Mammary epithelial cell (primary cell): Measurements from ENCODE around the gene WDR89.

Source experiments
- EZH2 ChIP-seq: IDR thresholded peaks from 2 replicates; pipeline ENCODE4 v1.6.1; 2012; ENCODE audit warnings: low read length, inconsistent platforms, borderline replicate concordance
- TF ChIP-seq, protein P1 (sequence below), 2 donors: IDR thresholded peaks in 1 of 2; conservative IDR thresholded peaks in 1 of 2; 2 replicates each; pipeline ENCODE4 v1.5.1; 2011 to 2012; ENCODE audit warnings: inconsistent platforms in 2 of 2, low read length in 2 of 2, mild to moderate bottlenecking in 2 of 2, control low read depth in 1 of 2, low read depth in 1 of 2; ENCODE audit not compliant: insufficient read depth in 1 of 2; ENCODE audit errors: extremely low read depth in 1 of 2

DNA sequence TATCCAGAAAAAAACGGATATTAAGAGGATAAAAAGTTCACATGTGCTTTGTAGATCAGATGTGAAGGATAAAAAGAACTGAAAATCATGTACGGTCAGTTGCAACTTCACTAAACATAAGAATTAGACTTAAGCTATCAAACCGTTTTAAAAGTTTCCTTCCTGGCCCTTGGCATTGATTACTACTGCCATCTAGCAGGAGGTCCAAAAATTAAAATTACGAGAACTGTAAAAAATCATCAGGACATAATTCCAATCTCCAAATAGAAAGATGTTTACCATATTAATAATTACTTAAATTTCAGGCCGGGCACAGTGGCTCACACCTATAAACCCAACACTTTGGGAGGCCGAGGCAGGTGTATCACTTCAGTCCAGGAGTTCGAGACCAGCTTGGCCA is 7.9 kb downstream of the WDR89 start:
- TF ChIP-seq, protein P1, sequence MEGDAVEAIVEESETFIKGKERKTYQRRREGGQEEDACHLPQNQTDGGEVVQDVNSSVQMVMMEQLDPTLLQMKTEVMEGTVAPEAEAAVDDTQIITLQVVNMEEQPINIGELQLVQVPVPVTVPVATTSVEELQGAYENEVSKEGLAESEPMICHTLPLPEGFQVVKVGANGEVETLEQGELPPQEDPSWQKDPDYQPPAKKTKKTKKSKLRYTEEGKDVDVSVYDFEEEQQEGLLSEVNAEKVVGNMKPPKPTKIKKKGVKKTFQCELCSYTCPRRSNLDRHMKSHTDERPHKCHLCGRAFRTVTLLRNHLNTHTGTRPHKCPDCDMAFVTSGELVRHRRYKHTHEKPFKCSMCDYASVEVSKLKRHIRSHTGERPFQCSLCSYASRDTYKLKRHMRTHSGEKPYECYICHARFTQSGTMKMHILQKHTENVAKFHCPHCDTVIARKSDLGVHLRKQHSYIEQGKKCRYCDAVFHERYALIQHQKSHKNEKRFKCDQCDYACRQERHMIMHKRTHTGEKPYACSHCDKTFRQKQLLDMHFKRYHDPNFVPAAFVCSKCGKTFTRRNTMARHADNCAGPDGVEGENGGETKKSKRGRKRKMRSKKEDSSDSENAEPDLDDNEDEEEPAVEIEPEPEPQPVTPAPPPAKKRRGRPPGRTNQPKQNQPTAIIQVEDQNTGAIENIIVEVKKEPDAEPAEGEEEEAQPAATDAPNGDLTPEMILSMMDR (conservative IDR thresholded peaks at IDR 0.05 in 1 of 2, IDR thresholded peaks at IDR 0.05 in 1 of 2; ENCODE audit: extremely low read depth in 1 of 2, insufficient read depth in 1 of 2, low read depth in 1 of 2, low read length in 2 of 2): no peak
- TF ChIP-seq EZH2: no peak
